HepG2 (cell line): ENCODE results near the gene SGF29. TPM values are rescaled to one million over a fixed set of nuclear protein-coding genes. Genes with fewer than 3 reads are reported as not detected.

Experiments used
- ARNT2 ChIP-seq: sonication (generic); formaldehyde crosslinking; IDR thresholded peaks from 2 replicates; pipeline ENCODE4 v1.8.0; 2022; ENCODE audit warnings: mild to moderate bottlenecking, low read depth, missing genetic modification reagents, moderate library complexity
- ATRX ChIP-seq: sonication (generic); formaldehyde crosslinking; IDR thresholded peaks from 2 replicates; pipeline ENCODE4 v1.4.0; 2020; ENCODE audit warnings: missing genetic modification reagents, borderline replicate concordance
- BCL6 ChIP-seq: IDR thresholded peaks from 2 replicates; pipeline ENCODE4 v1.6.1; 2016; ENCODE audit warnings: missing genetic modification reagents, missing compliant biosample characterization
- DMAP1 ChIP-seq: IDR thresholded peaks from 2 replicates; pipeline ENCODE4 v1.6.1; 2016
- HNRNPL ChIP-seq: fragments of 200-400 bp; formaldehyde crosslinking; IDR thresholded peaks from 2 replicates; pipeline ENCODE4 v1.6.1; 2017; ENCODE audit warnings: mild to moderate bottlenecking, low read depth, low read length
- MIER3 ChIP-seq: IDR thresholded peaks from 2 replicates; pipeline ENCODE4 v1.6.1; 2016; ENCODE audit warnings: missing compliant biosample characterization, borderline replicate concordance
- MYPOP ChIP-seq: sonication (generic); formaldehyde crosslinking; IDR thresholded peaks from 2 replicates; pipeline ENCODE4 v1.8.1; 2023; ENCODE audit warnings: mild to moderate bottlenecking, moderate library complexity, missing genetic modification reagents
- NBN ChIP-seq: fragments of 450-650 bp; conservative IDR thresholded peaks from 2 replicates; pipeline ENCODE4 v1.6.1; 2017
- PAF1 ChIP-seq: IDR thresholded peaks from 2 replicates; pipeline ENCODE4 v1.6.1; 2016; ENCODE audit warnings: missing genetic modification reagents, missing compliant biosample characterization
- RERE ChIP-seq: IDR thresholded peaks from 2 replicates; pipeline ENCODE4 v1.6.1; 2016; ENCODE audit warnings: low read depth, missing genetic modification reagents, missing compliant biosample characterization
- SMYD3 ChIP-seq: sonication (generic); formaldehyde crosslinking; IDR thresholded peaks from 2 replicates; pipeline ENCODE4 v1.8.1; 2023; ENCODE audit warnings: mild to moderate bottlenecking, missing genetic modification reagents
- SP2 ChIP-seq: sonication (generic); formaldehyde crosslinking; IDR thresholded peaks from 2 replicates; pipeline ENCODE4 v1.5.1; 2020; ENCODE audit warnings: mild to moderate bottlenecking, missing genetic modification reagents
- ZBTB42 ChIP-seq: sonication (generic); formaldehyde crosslinking; IDR thresholded peaks from 2 replicates; pipeline ENCODE4 v1.5.0; 2020; ENCODE audit warnings: mild to moderate bottlenecking, missing genetic modification reagents
- ZMYM3 ChIP-seq: sonication (generic); formaldehyde crosslinking; IDR thresholded peaks from 2 replicates; pipeline ENCODE4 v1.5.1; 2020; ENCODE audit warnings: mild to moderate bottlenecking, missing genetic modification reagents
- ZNF10 ChIP-seq: sonication (generic); formaldehyde crosslinking; IDR thresholded peaks from 2 replicates; pipeline ENCODE4 v1.4.0; 2020; ENCODE audit warnings: mild to moderate bottlenecking, low read depth, missing genetic modification reagents, borderline replicate concordance
- ZNF280D ChIP-seq: sonication (generic); formaldehyde crosslinking; IDR thresholded peaks from 2 replicates; pipeline ENCODE4 v1.5.1; 2020; ENCODE audit warnings: mild to moderate bottlenecking, missing genetic modification reagents
- ZNF605 ChIP-seq: sonication (generic); formaldehyde crosslinking; IDR thresholded peaks from 2 replicates; pipeline ENCODE4 v1.8.0; 2022; ENCODE audit warnings: mild to moderate bottlenecking, missing genetic modification reagents
- ZNF703 ChIP-seq: sonication (generic); formaldehyde crosslinking; IDR thresholded peaks from 2 replicates; pipeline ENCODE4 v1.5.1; 2020; ENCODE audit warnings: missing genetic modification reagents, mild to moderate bottlenecking, moderate library complexity, borderline replicate concordance
- ZNF709 ChIP-seq: sonication (generic); formaldehyde crosslinking; IDR thresholded peaks from 2 replicates; pipeline ENCODE4 v1.5.0; 2020; ENCODE audit warnings: mild to moderate bottlenecking, missing genetic modification reagents
- ZNF781 ChIP-seq: sonication (generic); formaldehyde crosslinking; IDR thresholded peaks from 2 replicates; pipeline ENCODE4 v1.5.1; 2020; ENCODE audit warnings: borderline replicate concordance, mild to moderate bottlenecking, missing genetic modification reagents; ENCODE audit errors: not compliant biosample characterization
- polyA plus RNA-seq, 8 experiments: library from polyadenylated mRNA; depleted of rRNA in 3 of 8; stranded (reverse) in 7 of 8; unstranded in 1 of 8; fragments of >200 nt; fragmentation: Illumina TruSeq in 4 of 8; extraction: Trizol in 4 of 8; gene quantifications; 2 replicates each; pipeline versions ENCODE4 v1.2.1 to v1.2.3, GENCODE V29; 2011 to 2016; ENCODE audit warnings: low read depth in 4 of 8, missing spikeins in 1 of 8, mixed read lengths in 1 of 8; ENCODE audit not compliant: insufficient read depth in 1 of 8
- total RNA-seq, 5 experiments: library from RNA; depleted of rRNA; stranded (reverse); fragments of >200 nt; fragmentation: Illumina TruSeq; extraction: Trizol; gene quantifications; 2 replicates each; pipeline ENCODE4 v1.2.3, GENCODE V29; 2016; ENCODE audit warnings: low read depth in 1 of 5

The SGF29 gene
- total and polyA plus RNA-seq, 2 of the 13 experiments (the other 11 are each of a cell fraction or from before 2014, with no cell fraction given) = 5.0 to 29.4 TPM

- no peak for TF ChIP-seq ZNF605 (CRISPR knock-in tag)
- peak; percentile 96 for TF ChIP-seq ZMYM3 (CRISPR knock-in tag)
- TF ChIP-seq ZNF709 (CRISPR knock-in tag) = 0 out of 2 replicates have a peak, but pooled peaks have one; percentile 48
- TF ChIP-seq SP2 (CRISPR knock-in tag) = no peak
- peak; percentile 81; the same call in 1 of the 2 replicates for TF ChIP-seq ZNF280D (CRISPR knock-in tag)
- TF ChIP-seq NBN = no peak
- no peak for TF ChIP-seq ATRX (CRISPR knock-in tag)
- no peak for TF ChIP-seq ZBTB42 (CRISPR knock-in tag)
- TF ChIP-seq ZNF781 (CRISPR knock-in tag) = peak; percentile 41
- TF ChIP-seq RERE (CRISPR knock-in tag) = peak; percentile 84
- no peak for TF ChIP-seq ZNF10 (CRISPR knock-in tag)
- no peak for TF ChIP-seq PAF1 (CRISPR knock-in tag)
- peak; percentile 82 for TF ChIP-seq MYPOP
- peak; percentile 95 for TF ChIP-seq MIER3 (CRISPR knock-in tag)
- peak; percentile 78; the same call in 1 of the 2 replicates for TF ChIP-seq DMAP1 (CRISPR knock-in tag)
- TF ChIP-seq HNRNPL = no peak
- peak; percentile 97 for TF ChIP-seq BCL6 (CRISPR knock-in tag)
- TF ChIP-seq SMYD3 (CRISPR knock-in tag) = peak; percentile 73; the same call in 1 of the 2 replicates
- TF ChIP-seq ARNT2 (CRISPR knock-in tag) = peak; percentile 56; the same call in 1 of the 2 replicates
- no peak; the same call in 1 of the 2 replicates for TF ChIP-seq ZNF703 (CRISPR knock-in tag)
Measured at GRCh38 chr16:28526201-28527099, 27.3 kb upstream of the SGF29 start (continued).
